ENCODE results near the gene SNX32.

The SNX32 gene

GRCh38 chr11:65793625-65794400 lies 40.0 kb upstream of the SNX32 start:
- Histone ChIP-seq H3K9ac (ENCODE audit: low read depth, low read length, poor library complexity, severe bottlenecking) (no peak overlapping the region), H3K9me3 (ENCODE audit: insufficient read depth, low read depth, low read length) (no peaks in the 10 kb centered on the region), H3K4me1 (ENCODE audit: insufficient read depth, low read length, poor library complexity, severe bottlenecking) (peaks cover 4% of the 10 kb centered on the region), H2AFZ (ENCODE audit: low read length) (no peak overlapping the region), H3K79me2 (ENCODE audit: insufficient read depth, low read length) (no peaks in the 10 kb centered on the region), H3K4me3 (ENCODE audit: low read length, poor library complexity, severe bottlenecking) (no peak overlapping the region), H3K27me3 (ENCODE audit: insufficient read depth, low read length, poor library complexity, severe bottlenecking) (no peaks in the 10 kb centered on the region), H3K9me2 (replicated peaks; ENCODE audit: low read depth, low read length) (no peaks in the 10 kb centered on the region), H3K36me3 (ENCODE audit: insufficient read depth, low read length) (no peaks in the 10 kb centered on the region), H4K20me1 (ENCODE audit: insufficient read depth, low read length, poor library complexity, severe bottlenecking) (no peaks in the 10 kb centered on the region), H3F3A (ENCODE audit: low read depth) (no peaks in the 10 kb centered on the region), H3K4me2 (ENCODE audit: low read depth, low read length, poor library complexity, severe bottlenecking) (no peak overlapping the region)
- TF ChIP-seq CTCF (conservative IDR thresholded peaks at IDR 0.05; ENCODE audit: low read length) (no peak), EZH2phosphoT487 (IDR thresholded peaks at IDR 0.05; ENCODE audit: borderline replicate concordance) (no peak)

GRCh38 chr11:65794570-65795510 lies 38.9 kb upstream of the SNX32 start:
- no peaks in the 10 kb centered on the region for H4K20me1 ChIP-seq (ENCODE audit: insufficient read depth, low read length, poor library complexity, severe bottlenecking)
- no peaks in the 10 kb centered on the region for H3F3A ChIP-seq (ENCODE audit: low read depth)
- H2AFZ ChIP-seq (ENCODE audit: low read length), result no peak overlapping the region
- no peak overlapping the region for H3K4me2 ChIP-seq (ENCODE audit: low read depth, low read length, poor library complexity, severe bottlenecking)
- no peaks in the 10 kb centered on the region for H3K4me1 ChIP-seq (ENCODE audit: insufficient read depth, low read length, poor library complexity, severe bottlenecking)
- no peaks in the 10 kb centered on the region for H3K9me3 ChIP-seq (ENCODE audit: insufficient read depth, low read depth, low read length)
- no peak overlapping the region for H3K4me3 ChIP-seq (ENCODE audit: low read length, poor library complexity, severe bottlenecking)
- no peaks in the 10 kb centered on the region for H3K36me3 ChIP-seq (ENCODE audit: insufficient read depth, low read length)
- no peaks in the 10 kb centered on the region for H3K9me2 ChIP-seq (replicated peaks; ENCODE audit: low read depth, low read length)
- no peaks in the 10 kb centered on the region for H3K27me3 ChIP-seq (ENCODE audit: insufficient read depth, low read length, poor library complexity, severe bottlenecking)
- TF ChIP-seq CTCF (conservative IDR thresholded peaks at IDR 0.05; ENCODE audit: low read length) (no peak), EZH2phosphoT487 (IDR thresholded peaks at IDR 0.05; ENCODE audit: borderline replicate concordance) (no peak)
- no peak overlapping the region for H3K9ac ChIP-seq (ENCODE audit: low read depth, low read length, poor library complexity, severe bottlenecking)
- no peaks in the 10 kb centered on the region for H3K79me2 ChIP-seq (ENCODE audit: insufficient read depth, low read length)

- H3K4me2 ChIP-seq (ENCODE audit: low read depth, low read length, poor library complexity, severe bottlenecking), result no peak overlapping the region
- no peak overlapping the region for H3K9ac ChIP-seq (ENCODE audit: low read depth, low read length, poor library complexity, severe bottlenecking)
- H3K27me3 ChIP-seq (ENCODE audit: insufficient read depth, low read length, poor library complexity, severe bottlenecking), result no peaks in the 10 kb centered on the region
- H3F3A ChIP-seq (ENCODE audit: low read depth), result no peaks in the 10 kb centered on the region
- TF ChIP-seq CTCF (conservative IDR thresholded peaks at IDR 0.05; ENCODE audit: low read length), result no peak
- TF ChIP-seq EZH2phosphoT487 (IDR thresholded peaks at IDR 0.05; ENCODE audit: borderline replicate concordance), result no peak
- H3K9me3 ChIP-seq (ENCODE audit: insufficient read depth, low read depth, low read length), result no peaks in the 10 kb centered on the region
- no peaks in the 10 kb centered on the region for H3K36me3 ChIP-seq (ENCODE audit: insufficient read depth, low read length)
- no peaks in the 10 kb centered on the region for H4K20me1 ChIP-seq (ENCODE audit: insufficient read depth, low read length, poor library complexity, severe bottlenecking)
- no peak overlapping the region for H2AFZ ChIP-seq (ENCODE audit: low read length)
- H3K4me3 ChIP-seq (ENCODE audit: low read length, poor library complexity, severe bottlenecking), result no peak overlapping the region
- no peaks in the 10 kb centered on the region for H3K9me2 ChIP-seq (replicated peaks; ENCODE audit: low read depth, low read length)
- no peaks in the 10 kb centered on the region for H3K4me1 ChIP-seq (ENCODE audit: insufficient read depth, low read length, poor library complexity, severe bottlenecking)
- H3K79me2 ChIP-seq (ENCODE audit: insufficient read depth, low read length), result no peaks in the 10 kb centered on the region
Observed at GRCh38 chr11:65796726-65797601, 36.8 kb upstream of the SNX32 start.
